Vagina (tissue), 2 donors: Measurements from ENCODE around the gene HSD11B1.

Experiments used
- POLR2A ChIP-seq, 2 donors: fragments of 450-650 bp; IDR thresholded peaks; one replicate each; pipeline ENCODE4 v1.6.1; 2017; ENCODE audit warnings: antibody characterized with exemption in 2 of 2, mild to moderate bottlenecking in 2 of 2, moderate library complexity in 2 of 2
- TF ChIP-seq, protein P1 (sequence below), 3 experiments: fragments of 450-650 bp in 2 of 3; fragments of 200-600 bp in 1 of 3; sonication (generic) in 1 of 3; IDR thresholded peaks; one replicate each; pipeline ENCODE4 v1.5.1; 2017 to 2019; ENCODE audit warnings: antibody characterized with exemption in 3 of 3, mild to moderate bottlenecking in 2 of 3, moderate library complexity in 2 of 3

DNA sequence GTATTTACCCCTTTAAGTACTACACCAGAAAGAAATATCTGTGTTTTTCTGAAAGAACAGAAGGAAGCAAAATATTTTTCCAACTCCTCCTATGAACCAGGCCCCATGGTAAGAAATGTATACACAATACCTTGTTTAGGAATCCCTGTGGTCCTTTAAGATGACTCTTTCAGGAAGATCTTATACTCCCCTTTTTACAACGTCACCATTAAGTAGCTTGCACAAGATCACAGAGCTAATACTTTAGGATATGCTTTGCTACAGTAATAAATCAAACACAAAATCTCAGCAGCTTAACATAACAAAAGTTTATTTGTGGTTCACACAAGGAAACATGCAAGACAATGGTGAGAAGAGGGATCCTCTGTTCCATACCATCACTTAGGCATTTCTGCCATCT, 43.6 kb upstream of the HSD11B1 start:
- no peak for TF ChIP-seq POLR2A (IDR thresholded peaks at IDR 0.05)
- TF ChIP-seq, protein P1, sequence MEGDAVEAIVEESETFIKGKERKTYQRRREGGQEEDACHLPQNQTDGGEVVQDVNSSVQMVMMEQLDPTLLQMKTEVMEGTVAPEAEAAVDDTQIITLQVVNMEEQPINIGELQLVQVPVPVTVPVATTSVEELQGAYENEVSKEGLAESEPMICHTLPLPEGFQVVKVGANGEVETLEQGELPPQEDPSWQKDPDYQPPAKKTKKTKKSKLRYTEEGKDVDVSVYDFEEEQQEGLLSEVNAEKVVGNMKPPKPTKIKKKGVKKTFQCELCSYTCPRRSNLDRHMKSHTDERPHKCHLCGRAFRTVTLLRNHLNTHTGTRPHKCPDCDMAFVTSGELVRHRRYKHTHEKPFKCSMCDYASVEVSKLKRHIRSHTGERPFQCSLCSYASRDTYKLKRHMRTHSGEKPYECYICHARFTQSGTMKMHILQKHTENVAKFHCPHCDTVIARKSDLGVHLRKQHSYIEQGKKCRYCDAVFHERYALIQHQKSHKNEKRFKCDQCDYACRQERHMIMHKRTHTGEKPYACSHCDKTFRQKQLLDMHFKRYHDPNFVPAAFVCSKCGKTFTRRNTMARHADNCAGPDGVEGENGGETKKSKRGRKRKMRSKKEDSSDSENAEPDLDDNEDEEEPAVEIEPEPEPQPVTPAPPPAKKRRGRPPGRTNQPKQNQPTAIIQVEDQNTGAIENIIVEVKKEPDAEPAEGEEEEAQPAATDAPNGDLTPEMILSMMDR (IDR thresholded peaks at IDR 0.05): no peak
